Ectodermal cell (in vitro differentiated cells): ENCODE data around the gene JARID2.

ENCODE experiments used
- H3K27ac ChIP-seq: 2 replicates; pipeline ENCODE4 v1.7.0; 2013; ENCODE audit warnings: mild to moderate bottlenecking, low read depth, low read length; ENCODE audit not compliant: insufficient read depth, poor library complexity, severe bottlenecking
- H3K27me3 ChIP-seq: 2 replicates; pipeline ENCODE4 v1.7.0; 2013; ENCODE audit warnings: mild to moderate bottlenecking, low read length; ENCODE audit not compliant: insufficient read depth, control insufficient read depth, poor library complexity, severe bottlenecking
- H3K36me3 ChIP-seq: one replicate; pipeline ENCODE4 v1.7.0; 2013; ENCODE audit warnings: low read length; ENCODE audit not compliant: control insufficient read depth, insufficient read depth
- H3K4me1 ChIP-seq: one replicate; pipeline ENCODE4 v1.7.0; 2013; ENCODE audit warnings: low read length; ENCODE audit not compliant: control insufficient read depth, insufficient read depth
- H3K4me3 ChIP-seq: 2 replicates; pipeline ENCODE4 v1.7.0; 2013; ENCODE audit warnings: low read depth, low read length, control low read depth; ENCODE audit not compliant: insufficient read depth
- H3K9me3 ChIP-seq: 2 replicates; pipeline ENCODE4 v1.7.0; 2013; ENCODE audit warnings: mild to moderate bottlenecking, low read length, moderate library complexity; ENCODE audit not compliant: control insufficient read depth
- WGBS, 2 experiments: methylation state at CpG; one replicate each; pipeline ENCODE4 v1.1.7; 2013; ENCODE audit warnings: missing lambda C conversion rate in 2 of 2; 5-methylcytosine and 5-hydroxymethylcytosine counted together

The JARID2 gene

GRCh38 chr6:15513801-15514711 lies 268.2 kb downstream of the JARID2 start:
- Histone ChIP-seq H3K4me3 (no peak overlapping the region), H3K36me3 (peaks cover 15% of the 10 kb centered on the region), H3K27ac (no peak overlapping the region), H3K4me1 (no peaks in the 10 kb centered on the region), H3K27me3 (no peaks in the 10 kb centered on the region), H3K9me3 (no peaks in the 10 kb centered on the region)
- WGBS, 2 experiments: 94 to 95% methylated on average over 21 of the region's 21 CpGs

GRCh38 chr6:15515226-15515625 lies 269.4 kb downstream of the JARID2 start:
- WGBS, 2 experiments: 92 to 99% methylated on average over 6 of the region's 6 CpGs
- Histone ChIP-seq H3K27me3 (no peaks in the 10 kb centered on the region), H3K36me3 (peaks cover 19% of the 10 kb centered on the region), H3K4me1 (no peaks in the 10 kb centered on the region), H3K9me3 (no peaks in the 10 kb centered on the region), H3K27ac (no peak overlapping the region), H3K4me3 (no peak overlapping the region)

DNA sequence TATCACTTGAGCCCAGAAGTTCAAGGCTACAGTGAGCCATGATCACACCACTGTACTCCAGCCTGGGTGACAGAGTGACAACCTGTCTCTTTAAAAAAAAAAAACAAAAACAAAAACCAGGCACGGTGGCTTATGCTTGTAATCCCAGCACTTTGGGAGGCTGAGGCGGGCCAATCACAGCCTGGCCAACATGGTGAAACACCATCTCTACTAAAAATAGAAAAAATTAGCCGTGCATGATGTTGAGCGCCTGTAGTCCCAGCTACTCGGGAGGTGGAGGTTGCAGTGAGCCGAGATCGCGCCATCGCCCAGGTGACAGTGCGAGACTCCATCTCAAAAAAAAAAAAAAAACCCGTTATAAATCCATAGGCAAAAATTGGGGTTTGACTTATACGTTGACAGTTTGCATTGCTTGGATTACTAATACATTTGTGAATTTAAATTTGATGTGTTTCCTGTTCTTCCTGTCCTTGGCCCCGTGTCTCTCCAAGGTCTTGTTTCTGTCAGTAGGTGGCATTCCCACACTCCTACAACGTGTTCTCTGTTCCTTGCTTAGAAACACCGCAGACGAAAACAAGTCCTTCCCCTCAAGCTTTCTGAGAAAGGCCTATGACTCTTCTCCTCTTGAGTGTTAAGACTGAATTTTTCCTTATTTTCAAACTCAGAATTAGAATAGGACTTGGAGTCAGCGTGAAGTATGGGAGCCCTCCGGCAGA lies 269.9 kb downstream of the JARID2 start:
- no peaks in the 10 kb centered on the region for H3K27me3 ChIP-seq
- no peak overlapping the region for H3K27ac ChIP-seq
- H3K9me3 ChIP-seq: no peaks in the 10 kb centered on the region
- H3K4me1 ChIP-seq: no peaks in the 10 kb centered on the region
- H3K36me3 ChIP-seq: peaks cover 24% of the 10 kb centered on the region
- WGBS, 2 experiments: 91 to 92% methylated on average over 17 to 18 of the region's 18 CpGs
- H3K4me3 ChIP-seq: no peak overlapping the region

GRCh38 chr6:15516378-15516777 lies 270.5 kb downstream of the JARID2 start:
- Histone ChIP-seq H3K9me3 (no peaks in the 10 kb centered on the region), H3K4me3 (no peak overlapping the region), H3K27me3 (no peaks in the 10 kb centered on the region), H3K36me3 (peaks cover 24% of the 10 kb centered on the region), H3K4me1 (no peaks in the 10 kb centered on the region), H3K27ac (no peak overlapping the region)
- 95 to 97% methylated on average over 13 of the region's 13 CpGs for WGBS, 2 experiments

DNA sequence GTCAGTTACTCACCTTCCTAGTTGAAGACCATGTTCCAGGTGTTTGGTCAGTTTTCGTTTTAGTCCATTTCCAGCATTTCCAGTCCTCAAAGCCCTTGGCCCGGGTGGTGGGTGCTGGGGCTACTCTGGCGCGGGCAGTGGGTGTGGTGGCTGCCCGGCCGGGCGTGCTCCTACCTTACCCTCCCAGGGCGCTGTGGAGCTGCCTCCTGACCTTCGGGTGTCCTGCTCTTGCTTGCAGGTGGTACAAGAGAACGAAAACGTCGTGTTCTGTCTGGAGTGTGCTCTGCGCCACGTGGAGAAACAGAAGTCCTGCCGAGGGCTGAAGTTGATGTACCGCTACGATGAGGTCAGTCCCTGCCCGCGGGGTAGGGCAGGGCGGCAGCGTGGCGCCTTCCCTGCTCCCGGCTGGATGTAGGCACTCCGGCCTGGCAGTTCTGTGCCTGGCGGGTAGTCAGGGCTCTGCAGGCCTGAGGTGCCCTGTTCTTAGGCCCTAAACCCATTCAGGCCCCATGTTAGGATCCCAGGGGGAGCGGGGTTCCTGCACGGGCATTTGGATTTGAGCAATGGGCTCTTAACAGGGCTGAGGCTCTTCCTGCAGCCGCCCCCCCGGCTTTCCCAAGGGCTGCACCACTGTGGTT lies 271.2 kb downstream of the JARID2 start:
- H3K4me3 ChIP-seq: no peak overlapping the region
- H3K9me3 ChIP-seq: no peaks in the 10 kb centered on the region
- no peaks in the 10 kb centered on the region for H3K27me3 ChIP-seq
- no peak overlapping the region for H3K27ac ChIP-seq
- no peaks in the 10 kb centered on the region for H3K4me1 ChIP-seq
- WGBS, 2 experiments: 93 to 94% methylated on average over 29 of the region's 29 CpGs
- peaks cover 26% of the 10 kb centered on the region for H3K36me3 ChIP-seq

GRCh38 chr6:15517600-15517999 lies 271.7 kb downstream of the JARID2 start:
- Histone ChIP-seq H3K4me1 (no peaks in the 10 kb centered on the region), H3K36me3 (peaks cover 32% of the 10 kb centered on the region), H3K4me3 (no peak overlapping the region), H3K27me3 (no peaks in the 10 kb centered on the region), H3K9me3 (no peaks in the 10 kb centered on the region), H3K27ac (no peak overlapping the region)
- 96% methylated on average over 11 of the region's 11 CpGs for WGBS, 2 experiments

DNA sequence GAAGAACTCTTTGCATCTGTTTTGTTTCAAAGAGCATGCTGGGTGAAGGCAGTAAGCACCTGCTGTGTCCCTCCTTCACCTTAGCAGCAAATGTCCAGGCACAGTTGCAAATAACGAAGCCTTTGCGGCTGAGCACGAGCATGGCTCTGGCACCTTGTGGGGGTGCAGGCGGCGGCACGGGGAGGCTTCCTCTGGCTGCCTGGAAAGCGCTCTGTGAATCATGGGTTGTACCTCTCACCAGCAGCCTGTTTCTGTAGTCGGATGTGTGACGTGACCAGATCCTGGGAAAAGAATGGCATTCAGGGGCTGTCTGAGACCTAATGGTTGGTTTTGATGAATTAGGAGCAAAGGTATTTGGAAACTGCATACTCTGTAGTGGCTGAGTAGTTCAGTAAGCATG lies 272.2 kb downstream of the JARID2 start:
- H3K4me3 ChIP-seq: no peak overlapping the region
- WGBS, 2 experiments: 97 to 98% methylated on average over 9 of the region's 9 CpGs
- H3K9me3 ChIP-seq: no peaks in the 10 kb centered on the region

GRCh38 chr6:15518878-15519277 lies 273.0 kb downstream of the JARID2 start:
- peaks cover 33% of the 10 kb centered on the region for H3K36me3 ChIP-seq
- WGBS, 2 experiments: 95 to 98% methylated on average over 10 of the region's 10 CpGs

More for the DNA sequence above, 272.2 kb downstream of the JARID2 start:
- H3K27me3 ChIP-seq: no peaks in the 10 kb centered on the region
- H3K27ac ChIP-seq: no peak overlapping the region
- H3K36me3 ChIP-seq: peaks cover 34% of the 10 kb centered on the region
- H3K4me1 ChIP-seq: no peaks in the 10 kb centered on the region

DNA sequence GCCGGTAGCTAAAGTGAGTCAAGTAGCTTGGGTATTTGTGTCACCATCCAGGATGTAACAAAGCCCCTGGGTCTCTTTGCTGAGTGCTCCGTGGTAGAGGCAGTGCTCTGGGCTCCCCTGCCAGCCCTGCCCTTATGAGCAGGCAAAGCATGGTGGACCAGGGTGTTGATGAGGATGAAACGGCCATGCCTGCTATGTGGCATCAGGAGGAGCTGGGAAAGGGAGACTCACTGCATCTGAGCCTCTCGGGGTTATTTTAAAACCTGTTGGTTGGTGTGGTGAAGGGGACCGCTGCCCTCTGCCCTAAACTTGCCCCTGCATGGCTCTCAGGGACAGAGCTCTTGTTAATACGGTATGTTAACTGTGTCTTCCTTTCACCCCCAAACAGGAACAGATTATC lies 273.8 kb downstream of the JARID2 start:
- H3K4me1 ChIP-seq: no peaks in the 10 kb centered on the region
- peaks cover 39% of the 10 kb centered on the region for H3K36me3 ChIP-seq
- no peak overlapping the region for H3K4me3 ChIP-seq
- no peaks in the 10 kb centered on the region for H3K9me3 ChIP-seq
- no peak overlapping the region for H3K27ac ChIP-seq
- 95 to 96% methylated on average over 6 of the region's 6 CpGs for WGBS, 2 experiments
- H3K27me3 ChIP-seq: no peaks in the 10 kb centered on the region

More at GRCh38 chr6:15518878-15519277, 273.0 kb downstream of the JARID2 start:
- Histone ChIP-seq H3K9me3 (no peaks in the 10 kb centered on the region), H3K27ac (no peak overlapping the region), H3K4me3 (no peak overlapping the region), H3K27me3 (no peaks in the 10 kb centered on the region), H3K4me1 (no peaks in the 10 kb centered on the region)
